CD14-positive monocyte (primary cell): ENCODE results near the gene TECTB. TPM values are rescaled to one million over a fixed set of nuclear protein-coding genes. Genes with fewer than 3 reads are reported as not detected.

Experiments
- DNase-seq, 3 donors: peaks; one replicate each; pipeline ENCODE4 v3.0.0-alpha.2; 2011 to 2022
- H2AFZ ChIP-seq: 2 replicates; pipeline ENCODE4 v1.6.0; 2012; ENCODE audit warnings: mild to moderate bottlenecking, low read depth, low read length, inconsistent platforms; ENCODE audit not compliant: insufficient read depth, poor library complexity, severe bottlenecking
- H3K27ac ChIP-seq, 2 donors: 1 replicate in 1 of 2; 2 replicates in 1 of 2; pipeline ENCODE4 v1.5.1; 2012 to 2013; ENCODE audit warnings: low read length in 2 of 2, control low read depth in 1 of 2, inconsistent platforms in 1 of 2, low read depth in 1 of 2, mild to moderate bottlenecking in 1 of 2
- H3K27me3 ChIP-seq, 2 donors: one replicate each; pipeline versions ENCODE4 v1.6.0 to v1.6.1; 2011 to 2013; ENCODE audit warnings: low read length in 2 of 2; ENCODE audit not compliant: control insufficient read depth in 2 of 2, insufficient read depth in 2 of 2
- H3K36me3 ChIP-seq, 2 donors: replicated peaks in 1 of 2; 1 replicate in 1 of 2; 2 replicates in 1 of 2; pipeline versions ENCODE4 v1.5.1 to v1.6.1; 2012 to 2013; ENCODE audit warnings: low read length in 2 of 2, control low read depth in 1 of 2, inconsistent platforms in 1 of 2, mild to moderate bottlenecking in 1 of 2; ENCODE audit not compliant: insufficient read depth in 2 of 2, control insufficient read depth in 1 of 2
- H3K4me1 ChIP-seq, 2 donors: 1 replicate in 1 of 2; 2 replicates in 1 of 2; pipeline versions ENCODE4 v1.5.1 to v1.6.1; 2012 to 2013; ENCODE audit warnings: low read length in 2 of 2, control low read depth in 1 of 2, inconsistent platforms in 1 of 2, mild to moderate bottlenecking in 1 of 2, moderate library complexity in 1 of 2; ENCODE audit not compliant: insufficient read depth in 2 of 2, control insufficient read depth in 1 of 2
- H3K4me2 ChIP-seq: replicated peaks from 2 replicates; pipeline ENCODE3; 2012; ENCODE audit warnings: low read length, moderate library complexity, mild to moderate bottlenecking; ENCODE audit not compliant: poor library complexity, severe bottlenecking; ENCODE audit errors: extremely low read depth
- H3K4me3 ChIP-seq, 3 experiments: fragments of 200-600 bp in 1 of 3; sonication (generic) in 1 of 3; replicated peaks in 1 of 3; 1 replicate in 2 of 3; 2 replicates in 1 of 3; pipeline ENCODE4 v1.5.1; 2011 to 2013; ENCODE audit warnings: low read length in 3 of 3, mild to moderate bottlenecking in 3 of 3, control low read depth in 2 of 3, low read depth in 2 of 3, inconsistent platforms in 1 of 3, moderate library complexity in 1 of 3
- H3K79me2 ChIP-seq: 2 replicates; pipeline ENCODE4 v1.6.0; 2012; ENCODE audit warnings: mild to moderate bottlenecking, control low read depth, inconsistent platforms, low read length, moderate library complexity; ENCODE audit not compliant: insufficient read depth
- H3K9ac ChIP-seq: 2 replicates; pipeline ENCODE4 v1.6.0; 2017; ENCODE audit warnings: low read length, mild to moderate bottlenecking; ENCODE audit not compliant: insufficient read depth, poor library complexity, severe bottlenecking
- H3K9me3 ChIP-seq, 2 donors: replicated peaks in 1 of 2; 1 replicate in 1 of 2; 2 replicates in 1 of 2; pipeline versions ENCODE4 v1.5.1 to v1.6.1; 2012 to 2013; ENCODE audit warnings: low read length in 2 of 2, control low read depth in 1 of 2; ENCODE audit not compliant: control insufficient read depth in 1 of 2, insufficient read depth in 1 of 2
- H4K20me1 ChIP-seq: 2 replicates; pipeline ENCODE4 v1.6.0; 2012; ENCODE audit warnings: mild to moderate bottlenecking, low read length, control low read depth, moderate library complexity; ENCODE audit not compliant: insufficient read depth
- H3K27ac Mint-ChIP-seq, 7 donors: one replicate each; pipeline ENCODE4 v1.8.0; 2020; ENCODE audit warnings: mild to moderate bottlenecking in 7 of 7, mixed read lengths in 7 of 7, moderate library complexity in 6 of 7, inconsistent platforms in 2 of 7
- H3K27me3 Mint-ChIP-seq, 3 donors: one replicate each; pipeline ENCODE4 v1.8.0; 2021 to 2022; ENCODE audit warnings: low read depth in 3 of 3, mild to moderate bottlenecking in 3 of 3, mixed read lengths in 3 of 3, moderate library complexity in 3 of 3, inconsistent platforms in 1 of 3
- H3K36me3 Mint-ChIP-seq, 2 donors: one replicate each; pipeline ENCODE4 v1.8.0; 2020; ENCODE audit warnings: mixed read lengths in 2 of 2, inconsistent platforms in 1 of 2, mild to moderate bottlenecking in 1 of 2
- H3K4me1 Mint-ChIP-seq: one replicate; pipeline ENCODE4 v1.8.0; 2020; ENCODE audit warnings: mild to moderate bottlenecking, mixed read lengths
- H3K4me3 Mint-ChIP-seq, 2 donors: one replicate each; pipeline ENCODE4 v1.8.0; 2020; ENCODE audit warnings: mild to moderate bottlenecking in 2 of 2, mixed read lengths in 2 of 2, moderate library complexity in 1 of 2
- H3K9me3 Mint-ChIP-seq, 7 donors: one replicate each; pipeline ENCODE4 v1.8.0; 2020 to 2022; ENCODE audit warnings: mixed read lengths in 7 of 7, mild to moderate bottlenecking in 6 of 7, moderate library complexity in 6 of 7, inconsistent platforms in 2 of 7
- WGBS: methylation state at CpG from one replicate; pipeline ENCODE4 v1.1.5; 2013; ENCODE audit warnings: missing lambda C conversion rate; ENCODE audit not compliant: insufficient coverage; 5-methylcytosine and 5-hydroxymethylcytosine counted together
- intact Hi-C, 2 donors: fragments of 100-400 bp; cut with micrococcal nuclease; formaldehyde crosslinking; loops; one replicate each; pipeline versions ENCODE4 v1.15.0 to v1.15.1; 2023
- polyA plus RNA-seq, 3 donors: library from polyadenylated mRNA; depleted of rRNA in 1 of 3; unstranded in 2 of 3; stranded (reverse) in 1 of 3; fragments of 300-500 nt in 2 of 3; fragments of >200 nt in 1 of 3; fragmentation: Illumina TruSeq in 2 of 3; gene quantifications; 1 replicate in 2 of 3; 2 replicates in 1 of 3; pipeline ENCODE4 v1.2.3, GENCODE V29; 2012 to 2021
- TF ChIP-seq, protein P1 (sequence below): fragments of 200-600 bp; IDR thresholded peaks from one replicate; pipeline ENCODE4 v1.8.0; 2022; ENCODE audit warnings: antibody characterized with exemption, mild to moderate bottlenecking

TECTB gene
- polyA plus RNA-seq, 3 donors = not detected

DNA sequence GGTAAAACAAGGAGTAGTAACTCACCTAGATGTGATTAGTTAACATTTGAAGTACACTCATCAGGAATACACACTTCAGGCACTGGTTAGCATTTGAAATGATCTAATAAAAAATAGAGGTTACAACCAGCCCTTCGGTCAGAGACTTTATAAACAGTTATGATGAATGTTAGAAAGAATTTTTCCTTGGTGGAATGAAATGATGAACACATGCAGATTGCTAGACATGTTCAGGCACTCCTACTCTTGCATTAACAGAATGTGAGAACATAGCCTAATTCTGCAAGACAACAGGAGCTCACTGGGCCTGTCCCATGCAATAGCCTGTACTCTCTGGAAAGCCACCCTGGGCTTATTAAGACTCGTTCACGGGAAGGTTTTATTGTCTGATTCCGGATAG lies 47.3 kb upstream of the TECTB start:
- Histone ChIP-seq H3K36me3 (no peaks in the 10 kb centered on the region), H4K20me1 (no peaks in the 10 kb centered on the region), H3K27me3 (peaks cover 26 to 76% of the 10 kb centered on the region in 2 donors), H3K4me2 (no peak overlapping the region), H3K4me1 (no peaks in the 10 kb centered on the region), H3K9me3 (peaks cover 19 to 32% of the 10 kb centered on the region in 2 donors), H3K4me3 (no peak overlapping the region), H3K9ac (no peak overlapping the region), H3K27ac (no peak overlapping the region), H3K79me2 (no peaks in the 10 kb centered on the region), H2AFZ (no peak overlapping the region)
- Mint-ChIP-seq H3K27me3 (peaks cover 52 to 73% (median 59%) of the 10 kb centered on the region in 3 donors), H3K9me3 (peaks cover 24 to 36% (median 31%) of the 10 kb centered on the region in 7 donors), H3K36me3 (peaks cover 0 to 4% of the 10 kb centered on the region in 2 donors), H3K4me3 (no peak overlapping the region), H3K27ac (no peak overlapping the region), H3K4me1 (peaks cover 5% of the 10 kb centered on the region)
- no CpG with 5 or more reads among the region's 4 CpGs for WGBS
- TF ChIP-seq, protein P1, sequence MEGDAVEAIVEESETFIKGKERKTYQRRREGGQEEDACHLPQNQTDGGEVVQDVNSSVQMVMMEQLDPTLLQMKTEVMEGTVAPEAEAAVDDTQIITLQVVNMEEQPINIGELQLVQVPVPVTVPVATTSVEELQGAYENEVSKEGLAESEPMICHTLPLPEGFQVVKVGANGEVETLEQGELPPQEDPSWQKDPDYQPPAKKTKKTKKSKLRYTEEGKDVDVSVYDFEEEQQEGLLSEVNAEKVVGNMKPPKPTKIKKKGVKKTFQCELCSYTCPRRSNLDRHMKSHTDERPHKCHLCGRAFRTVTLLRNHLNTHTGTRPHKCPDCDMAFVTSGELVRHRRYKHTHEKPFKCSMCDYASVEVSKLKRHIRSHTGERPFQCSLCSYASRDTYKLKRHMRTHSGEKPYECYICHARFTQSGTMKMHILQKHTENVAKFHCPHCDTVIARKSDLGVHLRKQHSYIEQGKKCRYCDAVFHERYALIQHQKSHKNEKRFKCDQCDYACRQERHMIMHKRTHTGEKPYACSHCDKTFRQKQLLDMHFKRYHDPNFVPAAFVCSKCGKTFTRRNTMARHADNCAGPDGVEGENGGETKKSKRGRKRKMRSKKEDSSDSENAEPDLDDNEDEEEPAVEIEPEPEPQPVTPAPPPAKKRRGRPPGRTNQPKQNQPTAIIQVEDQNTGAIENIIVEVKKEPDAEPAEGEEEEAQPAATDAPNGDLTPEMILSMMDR = no peak
- intact Hi-C loops = no loop called here
- DNase-seq = no peak

DNA sequence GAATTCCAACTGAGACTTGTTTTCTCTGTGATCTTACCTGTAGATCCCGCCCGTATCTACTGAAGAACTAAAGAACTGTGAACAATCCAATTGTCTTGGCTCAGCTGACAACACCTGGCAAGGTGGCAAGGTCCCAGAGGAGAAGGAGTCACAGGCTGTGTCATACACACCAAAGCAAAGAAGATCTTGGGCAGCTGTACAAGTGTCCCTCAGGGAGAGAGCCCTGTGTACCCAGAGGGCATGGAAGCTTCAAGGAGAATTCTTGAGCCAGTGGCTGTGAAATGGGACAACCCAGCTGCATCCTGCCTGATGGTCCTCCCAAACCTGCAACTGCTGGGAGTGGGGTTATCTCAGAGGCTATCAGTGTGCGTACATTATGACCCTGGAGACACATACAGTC lies 46.7 kb upstream of the TECTB start:
- intact Hi-C loops = no loop called here
- Mint-ChIP-seq H3K36me3 (peaks cover 0 to 4% of the 10 kb centered on the region in 2 donors), H3K4me1 (no peaks in the 10 kb centered on the region), H3K27me3 (peaks cover 55 to 74% (median 57%) of the 10 kb centered on the region in 3 donors), H3K4me3 (peak overlapping the region in 1 of 2 donors; percentile 37), H3K9me3 (peaks cover 30 to 42% (median 36%) of the 10 kb centered on the region in 7 donors), H3K27ac (no peak overlapping the region)
- DNase-seq = no peak
- no peak overlapping the region for H3K9ac ChIP-seq
- TF ChIP-seq, protein P1 = no peak
- no peaks in the 10 kb centered on the region for H3K36me3 ChIP-seq
- peaks cover 26 to 77% of the 10 kb centered on the region in 2 donors for H3K27me3 ChIP-seq
- no peaks in the 10 kb centered on the region for H3K4me1 ChIP-seq
- H3K4me2 ChIP-seq = no peak overlapping the region
- H3K9me3 ChIP-seq = peaks cover 19 to 38% of the 10 kb centered on the region in 2 donors
- 100% methylated on average over 2 of the region's 3 CpGs for WGBS
- H3K4me3 ChIP-seq = no peak overlapping the region
- H3K79me2 ChIP-seq = no peaks in the 10 kb centered on the region
- no peak overlapping the region for H2AFZ ChIP-seq
- no peaks in the 10 kb centered on the region for H4K20me1 ChIP-seq
- H3K27ac ChIP-seq = no peak overlapping the region
